Measurements from ENCODE around the gene CBLC.

CBLC gene

GRCh38 chr19:44777715-44778347, at the start of gene CBLC:
TSS of gene CBLC (plus strand) at chr19:44777890. CDS start at chr19:44777932, 42 bp downstream.
- no peak for DNase-seq

GRCh38 chr19:44728178-44728577, 49.5 kb upstream of the CBLC start:
- DNase-seq: no peak

- DNase-seq: no peak
Measured at GRCh38 chr19:44729516-44730033, 48.1 kb upstream of the CBLC start.

- no peak for DNase-seq
Measured at GRCh38 chr19:44731081-44731480, 46.6 kb upstream of the CBLC start.

GRCh38 chr19:44731622-44732021, 46.1 kb upstream of the CBLC start:
- DNase-seq: no peak

GRCh38 chr19:44732235-44733014, 45.3 kb upstream of the CBLC start:
- DNase-seq: no peak

GRCh38 chr19:44734357-44734756, 43.3 kb upstream of the CBLC start:
- no peak for DNase-seq

GRCh38 chr19:44735011-44735410, 42.7 kb upstream of the CBLC start:
- no peak for DNase-seq

- DNase-seq: no peak
Measured at GRCh38 chr19:44737238-44738071, 40.2 kb upstream of the CBLC start.

- no peak for DNase-seq
Measured at GRCh38 chr19:44738136-44738535, 39.6 kb upstream of the CBLC start.

- no peak for DNase-seq
Measured at GRCh38 chr19:44738603-44739558, 38.8 kb upstream of the CBLC start.

- DNase-seq: no peak
Measured at GRCh38 chr19:44740351-44740824, 37.3 kb upstream of the CBLC start.

GRCh38 chr19:44741258-44741731, 36.4 kb upstream of the CBLC start:
- no peak for DNase-seq

GRCh38 chr19:44741841-44742329, 35.8 kb upstream of the CBLC start:
- peak; percentile 59 for DNase-seq

- DNase-seq: no peak
Measured at GRCh38 chr19:44742330-44743061, 35.2 kb upstream of the CBLC start.

GRCh38 chr19:44744871-44745332, 32.8 kb upstream of the CBLC start:
- no peak for DNase-seq

- no peak for DNase-seq
Measured at GRCh38 chr19:44745341-44745831, 32.3 kb upstream of the CBLC start.

GRCh38 chr19:44745887-44746600, 31.6 kb upstream of the CBLC start:
- no peak for DNase-seq

GRCh38 chr19:44746616-44746945, 31.1 kb upstream of the CBLC start:
- DNase-seq: no peak
